Endothelial cell of umbilical vein (primary cell): ENCODE measurements around the gene THSD7A. TPM values are rescaled to one million over a fixed set of nuclear protein-coding genes. Genes with fewer than 3 reads are reported as not detected.

Experiments used
- BruUV-seq: library from RNA; stranded (reverse); fragments of 400-500 nt; replicated peaks from 2 replicates; lab custom pipeline; 2021; lab: Mats Ljungman, UMichigan
- CTCF ChIA-PET: fragments of 300-600, 350-600 bp; sonication (Branson Sonifier 250); formaldehyde crosslinking; loops from one replicate; lab custom pipeline; 2021; ENCODE audit warnings: antibody characterized with exemption, inconsistent platforms; lab: Charles Lee
- POLR2A ChIA-PET: fragments of 300-600, 350-600 bp; sonication (Branson Sonifier 250); formaldehyde crosslinking; loops from one replicate; lab custom pipeline; 2021; ENCODE audit warnings: antibody characterized with exemption, inconsistent platforms; lab: Charles Lee
- DNase-seq: peaks from one replicate; pipeline ENCODE4 v3.0.0-alpha.2; 2011; ENCODE audit warnings: low read depth, low spot score
- FAIRE-seq: peaks from 2 replicates; lab custom pipeline; 2011; peaks lifted over from hg19 to GRCh38; lab: Jason Lieb, UNC
- H2AFZ ChIP-seq: 2 replicates; pipeline ENCODE4 v1.6.0; 2012; ENCODE audit warnings: low read depth, low read length, control low read depth, inconsistent platforms
- H3K27ac ChIP-seq: 2 replicates; pipeline ENCODE4 v1.5.1; 2011; ENCODE audit warnings: low read depth, mild to moderate bottlenecking, control low read depth, low read length, moderate library complexity; ENCODE audit not compliant: insufficient read depth
- H3K27me3 ChIP-seq, 2 experiments: 2 replicates each; pipeline versions ENCODE4 v1.6.0 to v1.6.1; 2011; ENCODE audit warnings: low read length in 2 of 2, mixed read lengths in 1 of 2; ENCODE audit not compliant: control insufficient read depth in 2 of 2, insufficient read depth in 2 of 2
- H3K36me3 ChIP-seq, 2 experiments: 2 replicates in 1 of 2; 3 replicates in 1 of 2; pipeline ENCODE4 v1.5.1; 2011; ENCODE audit warnings: low read length in 2 of 2, mild to moderate bottlenecking in 1 of 2, moderate library complexity in 1 of 2; ENCODE audit not compliant: control insufficient read depth in 2 of 2, insufficient read depth in 2 of 2; ENCODE audit errors: extremely low read depth in 1 of 2
- H3K4me1 ChIP-seq: 3 replicates; pipeline ENCODE4 v1.5.1; 2011; ENCODE audit warnings: mild to moderate bottlenecking, low read length; ENCODE audit not compliant: control insufficient read depth, insufficient read depth; ENCODE audit errors: extremely low read depth
- H3K4me2 ChIP-seq: 2 replicates; pipeline ENCODE4 v1.6.1; 2011; ENCODE audit warnings: low read length, control low read depth, mixed read lengths; ENCODE audit not compliant: insufficient read depth
- H3K4me3 ChIP-seq, 3 experiments: fragments of 200-600 bp in 1 of 3; sonication (generic), shearing (Covaris generic) in 1 of 3; replicated peaks in 1 of 3; 2 replicates each; pipeline ENCODE4 v1.5.1; 2011 to 2016; ENCODE audit warnings: control low read depth in 3 of 3, low read length in 3 of 3, mild to moderate bottlenecking in 2 of 3, inconsistent platforms in 1 of 3, low read depth in 1 of 3, moderate library complexity in 1 of 3; ENCODE audit not compliant: insufficient read depth in 1 of 3
- H3K79me2 ChIP-seq: 2 replicates; pipeline ENCODE4 v1.6.0; 2012; ENCODE audit warnings: low read length, inconsistent platforms; ENCODE audit not compliant: control insufficient read depth, insufficient read depth
- H3K9ac ChIP-seq: replicated peaks from 2 replicates; pipeline ENCODE3; 2011; ENCODE audit warnings: low read length, control low read depth; ENCODE audit not compliant: insufficient read depth; ENCODE audit errors: extremely low read depth
- H3K9me1 ChIP-seq: replicated peaks from 3 replicates; pipeline ENCODE4 v1.6.0; 2011; ENCODE audit warnings: mild to moderate bottlenecking, low read length; ENCODE audit not compliant: control insufficient read depth, insufficient read depth; ENCODE audit errors: extremely low read depth
- H3K9me3 ChIP-seq: replicated peaks from 2 replicates; pipeline ENCODE4 v1.5.1; 2012; ENCODE audit warnings: low read length, inconsistent platforms; ENCODE audit not compliant: control insufficient read depth, insufficient read depth
- H4K20me1 ChIP-seq: replicated peaks from 2 replicates; pipeline ENCODE3; 2011; ENCODE audit warnings: mild to moderate bottlenecking, low read length; ENCODE audit not compliant: control insufficient read depth, insufficient read depth; ENCODE audit errors: extremely low read depth
- CTCF ChIP-seq, 2 donors: IDR thresholded peaks; 1 replicate in 1 of 2; 2 replicates in 1 of 2; pipeline ENCODE4 v1.5.1; 2011; ENCODE audit warnings: low read length in 2 of 2, mild to moderate bottlenecking in 2 of 2, moderate library complexity in 2 of 2, control low read depth in 1 of 2, inconsistent platforms in 1 of 2, low read depth in 1 of 2; ENCODE audit not compliant: insufficient read depth in 1 of 2; ENCODE audit errors: extremely low read depth in 1 of 2
- EZH2 ChIP-seq: IDR thresholded peaks from 2 replicates; pipeline ENCODE4 v1.6.1; 2012; ENCODE audit warnings: borderline replicate concordance, low read depth, mild to moderate bottlenecking, moderate library complexity, low read length, inconsistent platforms; ENCODE audit not compliant: severe bottlenecking
- FOS ChIP-seq: IDR thresholded peaks from 2 replicates; pipeline ENCODE4 v1.6.1; 2011; ENCODE audit warnings: mild to moderate bottlenecking, low read length, moderate library complexity, borderline replicate concordance; ENCODE audit not compliant: insufficient read depth
- GATA2 ChIP-seq: IDR thresholded peaks from 2 replicates; pipeline ENCODE4 v1.7.0; 2011; ENCODE audit warnings: low read depth, mild to moderate bottlenecking, moderate library complexity, mixed read lengths, low read length; ENCODE audit not compliant: insufficient read length, insufficient read depth
- JUN ChIP-seq: IDR thresholded peaks from 2 replicates; pipeline ENCODE4 v1.6.1; 2011; ENCODE audit warnings: borderline replicate concordance, low read depth; ENCODE audit not compliant: insufficient read length, insufficient read depth
- MAX ChIP-seq: IDR thresholded peaks from 2 replicates; pipeline ENCODE4 v1.6.1; 2011; ENCODE audit not compliant: insufficient read depth, insufficient read length
- MYC ChIP-seq: IDR thresholded peaks from one replicate; pipeline ENCODE4 v1.6.1; 2011; ENCODE audit warnings: mild to moderate bottlenecking, low read depth, low read length
- POLR2A ChIP-seq: IDR thresholded peaks from 2 replicates; pipeline ENCODE4 v1.6.1; 2012; ENCODE audit warnings: low read depth, mild to moderate bottlenecking, control low read depth, low read length
- POLR2AphosphoS5 ChIP-seq: IDR thresholded peaks from 2 replicates; pipeline ENCODE4 v1.6.1; 2012; ENCODE audit warnings: low read depth, mild to moderate bottlenecking, control low read depth, low read length, moderate library complexity; ENCODE audit not compliant: insufficient read depth
- dilution Hi-C: fragments of 300-500 bp; cut with MboI; formaldehyde crosslinking; loops from one replicate; pipeline ENCODE4 v1.15.0; 2019; ENCODE audit warnings: low sequenced_read_pairs; ENCODE audit not compliant: extremely low pct_ligation_motif_present
- intact Hi-C: fragments of 100-400 bp; cut with micrococcal nuclease; formaldehyde crosslinking; loops from one replicate; pipeline ENCODE4 v1.10.0; 2022
- polyA plus RNA-seq, 4 experiments: library from polyadenylated mRNA; depleted of rRNA in 3 of 4; stranded (reverse) in 3 of 4; unstranded in 1 of 4; fragments of >200 nt; gene quantifications; 2 replicates each; pipeline versions ENCODE4 v1.2.1 to v1.2.3, GENCODE V29; 2011 to 2012; ENCODE audit warnings: missing spikeins in 1 of 4
- total RNA-seq: library from RNA; stranded (reverse); gene quantifications from 2 replicates; pipeline ENCODE4 v1.2.3, GENCODE V29; 2021

The THSD7A gene
- total and polyA plus RNA-seq, 2 donors (not counting 3 experiments of a cell fraction or from before 2014, with no cell fraction given), result 3.3 to 12.7 TPM

- no peaks in the 10 kb centered on the region for H3K9me3 ChIP-seq
- no peak for TF ChIP-seq GATA2
- no peak for TF ChIP-seq FOS
- TF ChIP-seq MYC, result no peak
- no peak for TF ChIP-seq EZH2
- TF ChIP-seq POLR2AphosphoS5, result no peak
- no peak for TF ChIP-seq POLR2A
- no peak for TF ChIP-seq JUN
- no peak for TF ChIP-seq MAX
- no peak for TF ChIP-seq CTCF (IDR thresholded peaks at IDR 0.05; ENCODE audit: extremely low read depth in 1 of 2, insufficient read depth in 1 of 2, low read depth in 1 of 2, low read length in 2 of 2)
- H3K9ac ChIP-seq, result no peak overlapping the region
- no peaks in the 10 kb centered on the region for H4K20me1 ChIP-seq
- BruUV-seq, result no TSS peak
- no peaks in the 10 kb centered on the region for H3K79me2 ChIP-seq
- no peaks in the 10 kb centered on the region for H3K36me3 ChIP-seq
- no peak overlapping the region for H2AFZ ChIP-seq
- no peak overlapping the region for H3K4me3 ChIP-seq
- dilution Hi-C loops (no loop called here), intact Hi-C loops (no loop called here)
- no peaks in the 10 kb centered on the region for H3K27me3 ChIP-seq
- CTCF ChIA-PET, result no interaction called here
- peak; percentile 28 for DNase-seq
- POLR2A ChIA-PET, result no interaction called here
- H3K27ac ChIP-seq, result no peak overlapping the region
- no peaks in the 10 kb centered on the region for H3K4me1 ChIP-seq
- H3K9me1 ChIP-seq, result no peaks in the 10 kb centered on the region
- FAIRE-seq, result no peak
- no peak overlapping the region for H3K4me2 ChIP-seq
Observed at GRCh38 chr7:11638011-11638774, 193.8 kb downstream of the THSD7A start.
